GM21717 (cell line): Measurements from ENCODE around the gene LSAMP.

ENCODE experiments used
- ATAC-seq: cut with Tn5 transposase; IDR thresholded peaks from one replicate; pipeline ENCODE4 v1.9.1; 2021; ENCODE audit warnings: mild to moderate bottlenecking, moderate library complexity; ENCODE audit not compliant: unreplicated experiment

LSAMP gene

GRCh38 chr3:115982108-115982507 is 463.2 kb downstream of the LSAMP start:
- no peak for ATAC-seq

DNA sequence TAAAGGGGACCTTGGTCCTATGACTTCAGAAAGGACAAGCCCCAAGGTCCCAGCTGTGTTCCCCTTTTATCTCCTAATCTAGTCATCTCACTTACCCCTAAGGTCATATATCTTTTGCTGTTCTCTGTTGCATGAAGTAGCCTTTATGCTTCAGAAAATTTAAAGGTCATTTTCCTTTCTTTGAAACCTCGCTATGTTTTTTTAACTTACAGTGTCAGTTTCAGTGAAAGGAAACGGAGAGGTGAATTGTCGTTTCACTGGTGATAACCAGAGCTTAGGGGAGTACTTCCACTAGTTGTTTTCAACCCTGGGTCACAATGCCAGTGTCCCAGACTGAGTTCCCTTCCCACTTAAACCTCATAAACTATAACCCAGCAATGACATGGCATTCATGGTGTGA is 464.6 kb downstream of the LSAMP start:
- peak; percentile 50 for ATAC-seq

DNA sequence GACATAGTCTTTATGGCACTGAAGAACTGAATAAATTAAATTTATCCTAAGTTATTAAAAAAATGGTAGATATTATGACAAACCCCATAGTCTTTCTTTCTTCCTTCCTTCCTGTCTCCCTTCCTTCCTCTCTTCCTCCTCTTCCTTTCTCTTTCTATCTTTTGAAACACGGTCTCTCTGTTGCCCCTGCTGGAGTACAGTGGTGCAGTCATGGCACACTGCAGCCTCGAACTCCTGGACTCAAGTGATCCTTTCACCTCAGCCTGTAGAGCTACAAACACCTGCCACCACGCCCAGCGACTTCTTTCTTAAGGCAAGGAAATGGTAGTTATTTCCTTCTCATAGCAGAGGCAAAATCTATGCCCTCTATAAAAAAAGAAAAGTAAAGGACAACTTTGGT is 467.4 kb downstream of the LSAMP start:
- no peak for ATAC-seq

DNA sequence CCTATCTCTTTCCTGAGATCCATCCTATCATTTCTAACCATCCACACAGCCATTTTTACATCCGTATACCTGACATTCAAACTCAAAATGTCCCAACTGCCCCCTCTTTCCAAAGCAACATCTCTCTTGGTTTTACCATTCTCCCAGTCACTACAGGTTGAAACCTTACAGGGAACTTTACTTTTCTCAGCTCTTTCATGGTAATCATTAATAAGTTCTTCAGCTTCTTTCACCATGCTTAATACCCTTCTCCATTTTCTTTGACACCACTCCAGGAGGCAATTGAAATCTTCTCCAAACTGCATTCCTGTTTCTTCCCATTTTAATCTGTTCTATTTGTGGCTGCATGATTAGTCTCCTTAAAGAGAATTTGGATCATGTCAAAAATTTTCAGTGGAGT is 469.5 kb downstream of the LSAMP start:
- ATAC-seq, result peak; percentile 18

DNA sequence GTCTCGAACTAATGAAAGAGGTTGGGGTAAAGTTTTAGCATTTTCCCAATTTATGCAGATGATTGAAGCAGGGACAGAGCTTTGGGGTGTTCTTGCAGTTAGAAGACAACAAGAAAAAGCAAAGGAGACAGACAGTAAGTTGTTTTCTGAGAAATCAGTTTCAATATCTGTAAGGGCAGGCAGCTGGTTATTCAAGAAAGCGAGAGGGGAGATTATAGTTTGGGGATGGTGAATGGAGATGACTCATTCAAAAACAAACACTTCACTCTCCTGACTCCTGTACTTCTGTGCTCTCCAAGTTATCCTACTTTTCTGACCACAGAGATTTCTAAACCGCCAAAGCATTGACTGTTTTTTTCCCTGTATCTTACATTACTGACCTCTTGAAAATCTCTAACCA is 469.9 kb downstream of the LSAMP start:
- peak; percentile 80 for ATAC-seq

- no peak for ATAC-seq
Observed at GRCh38 chr3:115974940-115975339, 470.3 kb downstream of the LSAMP start.

DNA sequence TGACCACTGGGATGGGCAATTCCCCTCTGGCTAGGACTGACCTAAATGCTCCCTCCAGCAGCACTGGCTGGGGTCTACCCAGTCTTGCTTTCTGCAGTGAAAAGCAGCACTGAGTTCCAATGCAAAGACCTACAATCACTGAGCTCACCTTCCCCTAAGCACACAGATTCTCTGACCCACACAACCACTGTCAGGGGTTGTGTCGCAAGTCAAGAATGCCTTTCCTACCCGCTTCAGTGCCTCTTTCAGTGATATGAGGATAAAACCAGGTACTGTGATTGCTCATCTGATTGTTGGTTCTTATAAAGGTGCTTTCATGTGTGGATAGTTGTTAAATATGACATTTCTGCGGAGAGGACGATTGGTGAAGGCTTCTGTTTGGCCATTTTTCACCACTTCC is 476.4 kb downstream of the LSAMP start:
- ATAC-seq, result no peak

GRCh38 chr3:115961380-115961779 is 483.9 kb downstream of the LSAMP start:
- ATAC-seq, result no peak

GRCh38 chr3:115960799-115961198 is 484.5 kb downstream of the LSAMP start:
- ATAC-seq, result peak; percentile 83

DNA sequence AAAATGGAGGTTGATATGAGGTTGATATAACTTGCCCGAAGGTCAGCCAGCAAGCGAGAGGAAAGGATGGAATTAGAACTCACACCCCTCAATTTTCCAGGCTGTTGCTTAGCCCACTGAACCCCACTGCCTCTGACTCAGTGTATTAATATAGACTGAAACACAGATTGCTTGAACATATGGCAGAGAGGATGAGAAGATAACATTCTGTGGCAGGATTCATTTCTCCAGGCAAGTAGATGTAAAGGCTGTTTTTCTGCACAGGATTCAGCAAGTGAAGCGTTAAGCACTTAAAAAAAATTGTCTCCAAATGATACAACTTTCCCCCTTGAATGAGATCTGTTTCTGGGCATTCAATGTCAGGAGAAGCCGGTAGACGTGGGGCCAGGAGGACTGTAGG is 486.8 kb downstream of the LSAMP start:
- no peak for ATAC-seq

GRCh38 chr3:115947325-115947724 is 498.0 kb downstream of the LSAMP start:
- ATAC-seq, result peak; percentile 72

- ATAC-seq, result peak; percentile 83
Observed at GRCh38 chr3:115943579-115943978, 501.7 kb downstream of the LSAMP start.

GRCh38 chr3:115937054-115937453 is 508.2 kb downstream of the LSAMP start:
- no peak for ATAC-seq

GRCh38 chr3:115932807-115933206 is 512.5 kb downstream of the LSAMP start:
- ATAC-seq, result peak; percentile 73

DNA sequence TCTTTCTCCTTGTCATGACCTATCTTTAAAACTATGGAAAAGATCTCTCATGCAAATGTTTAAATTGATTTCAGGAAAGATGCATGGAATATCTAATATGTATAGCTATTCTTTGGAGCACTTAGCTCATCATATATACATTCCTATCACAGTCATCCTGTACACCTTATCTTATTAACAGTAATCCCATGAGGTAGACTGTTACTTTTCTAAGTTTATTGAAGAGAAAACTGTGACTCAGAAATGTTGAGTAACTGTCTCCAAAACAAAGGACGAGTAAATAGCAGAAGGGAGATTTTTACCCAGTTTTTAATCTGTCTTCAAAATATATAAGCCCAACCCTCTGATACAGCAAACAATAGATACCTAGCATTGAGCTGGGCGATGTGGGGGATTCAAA is 513.7 kb downstream of the LSAMP start:
- ATAC-seq, result no peak

GRCh38 chr3:115930922-115931321 is 514.4 kb downstream of the LSAMP start:
- ATAC-seq, result peak; percentile 59

GRCh38 chr3:115930168-115930567 is 515.1 kb downstream of the LSAMP start:
- peak; percentile 40 for ATAC-seq

- no peak for ATAC-seq
Observed at GRCh38 chr3:115928376-115928775, 516.9 kb downstream of the LSAMP start.

DNA sequence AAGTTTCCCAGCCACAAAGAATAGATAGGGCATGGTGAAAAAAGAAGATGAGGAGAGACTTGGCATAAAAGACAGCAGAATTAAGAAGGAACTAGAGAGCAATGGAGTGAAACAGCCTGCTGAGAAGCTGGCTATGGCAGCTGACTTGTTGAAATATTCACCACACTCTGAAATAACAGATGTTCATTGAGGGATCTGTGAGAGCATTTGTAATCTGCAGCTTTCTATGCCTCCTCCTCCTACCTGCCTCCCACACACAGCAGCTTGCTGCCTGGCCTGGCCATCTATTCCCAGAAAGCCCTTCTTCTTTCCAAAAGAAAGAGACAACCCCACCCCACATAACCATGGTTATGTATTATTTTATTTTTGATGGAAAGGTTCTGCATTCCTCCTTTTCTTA is 518.1 kb downstream of the LSAMP start:
- no peak for ATAC-seq

DNA sequence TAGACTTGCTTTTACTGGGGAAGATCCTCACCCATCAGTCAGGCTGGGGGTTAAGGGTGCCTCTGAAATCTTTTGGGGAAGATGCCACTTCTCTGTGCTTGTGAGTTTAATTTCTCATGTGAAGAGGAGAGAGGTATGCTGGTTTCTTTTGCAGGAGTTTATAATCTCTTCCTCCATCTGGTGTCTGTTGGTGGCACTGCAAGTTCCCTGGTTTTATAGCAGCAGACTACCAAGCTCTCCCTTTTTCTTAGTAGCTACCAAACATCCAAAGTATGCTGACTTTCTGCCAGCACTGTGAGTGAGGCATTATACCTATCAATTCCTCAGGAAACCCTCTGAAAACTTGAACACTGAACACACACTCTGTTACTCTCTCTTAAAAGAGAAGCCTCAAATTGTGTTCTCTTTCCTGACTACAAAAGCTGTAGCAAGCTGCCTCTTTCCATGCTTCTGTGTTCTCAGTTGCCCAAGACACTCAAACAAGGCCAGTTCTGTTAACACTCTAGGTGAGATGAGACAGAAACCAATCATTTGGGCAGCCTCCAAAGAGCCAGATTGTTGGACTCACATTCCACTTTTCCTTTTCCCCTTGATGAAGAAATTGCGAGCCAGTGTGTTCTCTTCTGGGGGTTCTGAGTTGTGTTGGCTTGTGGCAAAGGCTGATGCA is 522.5 kb downstream of the LSAMP start:
- peak; percentile 64 for ATAC-seq

DNA sequence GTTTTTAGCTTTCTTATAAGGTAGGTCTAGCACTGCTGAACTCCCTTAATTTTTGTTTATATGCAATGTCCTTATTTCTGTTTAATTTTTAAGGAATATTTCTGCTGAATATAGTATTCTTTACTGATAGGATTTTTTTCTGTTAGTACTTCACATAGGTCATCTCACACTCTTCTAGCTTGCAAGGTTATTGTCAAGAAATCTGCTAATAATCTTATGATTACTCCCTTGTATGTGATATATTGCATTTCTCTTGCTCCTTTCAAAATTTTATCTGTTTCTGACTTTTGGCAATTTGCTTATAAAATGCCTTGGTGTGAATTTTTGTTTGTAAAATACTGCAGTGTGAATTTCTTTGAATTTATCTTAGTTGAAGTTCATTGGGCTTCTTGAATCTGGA is 523.6 kb downstream of the LSAMP start:
- no peak for ATAC-seq

GRCh38 chr3:115918900-115919299 is 526.4 kb downstream of the LSAMP start:
- ATAC-seq, result no peak

DNA sequence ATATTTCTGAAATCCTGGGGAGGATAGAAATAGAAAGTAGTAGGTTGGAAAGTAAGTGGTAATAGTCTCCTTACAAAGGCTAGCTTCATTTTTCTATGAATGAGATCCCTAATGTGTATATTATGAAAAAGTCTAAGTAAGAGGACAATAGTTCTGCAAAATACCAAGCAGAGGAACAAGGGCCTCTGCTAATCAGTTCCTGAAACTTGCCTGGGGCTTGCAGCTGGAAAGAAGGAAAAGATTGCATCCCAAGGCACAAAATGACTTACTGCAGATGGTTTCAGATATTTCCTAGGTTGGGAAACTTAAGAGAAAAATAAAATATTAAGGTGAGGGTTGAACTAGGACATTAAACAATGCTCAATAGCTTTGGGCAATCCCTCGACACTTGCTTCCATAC is 528.4 kb downstream of the LSAMP start:
- ATAC-seq, result no peak
